Astrocyte of the cerebellum (primary cell): ENCODE measurements around the gene NALCN.

ENCODE experiments used
- DNase-seq: peaks from one replicate; pipeline ENCODE4 v3.0.0-alpha.2; 2011; ENCODE audit warnings: low read depth
- H3K4me3 ChIP-seq: 2 replicates; pipeline ENCODE4 v1.5.1; 2011; ENCODE audit warnings: mild to moderate bottlenecking, low read depth, low read length, moderate library complexity
- CTCF ChIP-seq: IDR thresholded peaks from 2 replicates; pipeline ENCODE4 v1.5.1; 2012; ENCODE audit warnings: low read length, low read depth, moderate library complexity, mild to moderate bottlenecking; ENCODE audit errors: missing control alignments
- in situ Hi-C: cut with HindIII; loops from 2 replicates; pipeline ENCODE4 v1.10.0; 2017; ENCODE audit warnings: low sequenced_read_pairs

The NALCN gene

GRCh38 chr13:101170306-101170705, 246.0 kb downstream of the NALCN start:
- DNase-seq: no peak
- H3K4me3 ChIP-seq: no peak overlapping the region
- in situ Hi-C loops: no loop called here
- no peak for TF ChIP-seq CTCF

DNA sequence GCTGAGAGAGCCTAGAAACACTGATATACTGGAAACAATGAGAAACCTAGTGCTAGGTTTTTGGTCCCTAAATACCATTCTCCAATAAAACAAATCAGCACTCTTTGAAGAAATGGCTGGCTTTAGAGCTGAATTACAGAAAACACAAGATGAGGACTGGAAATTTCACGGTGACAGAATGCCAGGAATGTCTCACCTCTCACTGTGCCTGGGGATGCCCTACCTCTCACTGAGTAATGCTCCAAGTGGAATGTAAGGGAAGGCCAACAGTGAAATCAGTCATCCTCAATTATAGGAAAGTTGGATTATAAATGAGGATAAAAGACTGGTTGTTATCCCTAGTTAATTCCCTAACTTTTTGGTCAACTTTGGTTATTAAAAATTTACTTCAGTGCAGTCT, 259.0 kb downstream of the NALCN start:
- no peak overlapping the region for H3K4me3 ChIP-seq
- in situ Hi-C loops: no loop called here
- DNase-seq: peak; percentile 32
- no peak for TF ChIP-seq CTCF

DNA sequence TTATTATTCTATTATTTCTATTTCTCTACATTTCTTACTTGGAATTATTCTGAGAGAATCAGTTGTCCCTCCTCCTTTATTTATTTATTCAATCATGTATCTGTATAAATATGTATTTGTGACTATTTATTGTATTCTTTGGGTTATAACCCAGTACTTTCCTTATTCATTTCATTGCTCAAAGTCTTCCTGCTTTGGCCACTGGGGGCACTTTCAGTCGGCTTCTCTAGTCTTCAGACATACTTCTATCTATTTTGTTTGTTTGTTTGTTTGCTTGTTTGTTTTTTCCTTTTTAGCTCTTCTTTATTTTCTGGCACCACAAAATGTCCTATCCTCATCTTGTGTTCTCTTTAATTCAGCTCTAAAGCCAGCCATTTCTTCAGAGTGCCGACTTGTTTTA, 260.4 kb downstream of the NALCN start:
- no peak for DNase-seq
- H3K4me3 ChIP-seq: no peak overlapping the region
- in situ Hi-C loops: no loop called here
- peak; percentile 43 for TF ChIP-seq CTCF

DNA sequence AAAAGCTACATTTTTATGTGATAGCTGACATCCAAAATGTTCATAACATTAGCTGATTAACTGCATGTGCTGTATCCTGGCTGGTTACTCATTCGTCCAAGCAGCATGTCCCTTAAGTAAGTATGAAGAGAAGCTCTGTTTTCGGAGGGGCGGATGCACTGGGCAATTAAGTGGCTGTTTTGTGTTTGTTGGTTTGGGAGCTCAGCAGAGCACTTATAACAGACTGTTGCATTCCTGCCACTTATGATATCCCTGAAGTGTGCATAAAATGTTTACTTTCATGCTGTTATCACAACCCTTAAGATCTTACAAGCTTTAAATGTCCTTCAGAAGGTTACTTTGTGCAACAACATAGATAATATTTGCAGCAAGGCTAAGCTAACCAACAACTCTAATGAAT, 264.1 kb downstream of the NALCN start:
- TF ChIP-seq CTCF: no peak
- H3K4me3 ChIP-seq: no peak overlapping the region
- no peak for DNase-seq
- in situ Hi-C loops: no loop called here

GRCh38 chr13:101150998-101151397, 265.3 kb downstream of the NALCN start:
- H3K4me3 ChIP-seq: no peak overlapping the region
- TF ChIP-seq CTCF: no peak
- in situ Hi-C loops: no loop called here
- no peak for DNase-seq

GRCh38 chr13:101149735-101150384, 266.4 kb downstream of the NALCN start:
- in situ Hi-C loops: loop anchor here (10.0 to 25.0 kb wide), 3 partner anchors 337 to 765 kb away; no protein-coding TSS in a partner anchor
- no peak for DNase-seq
- no peak overlapping the region for H3K4me3 ChIP-seq
- peak; percentile 33 for TF ChIP-seq CTCF
